ENCODE measurements around the gene CTNNA1.
"Not testable (repeated sequence)": the region's sequence is repeated elsewhere in the genome, so short reads cannot be mapped to it uniquely, and the experiment has no call there.

Gene CTNNA1
- total RNA-seq, result 355 to 614 (median 461) reads per million in 18 experiments

- peak; percentile 56 to 70 for DNase-seq
Measured at GRCh38 chr5:138752951-138753793, at the start of gene CTNNA1. Gene CTNNA1 (plus strand): TSS chr5:138753425. CDS start chr5:138781925, 28,500 bp downstream.

DNA sequence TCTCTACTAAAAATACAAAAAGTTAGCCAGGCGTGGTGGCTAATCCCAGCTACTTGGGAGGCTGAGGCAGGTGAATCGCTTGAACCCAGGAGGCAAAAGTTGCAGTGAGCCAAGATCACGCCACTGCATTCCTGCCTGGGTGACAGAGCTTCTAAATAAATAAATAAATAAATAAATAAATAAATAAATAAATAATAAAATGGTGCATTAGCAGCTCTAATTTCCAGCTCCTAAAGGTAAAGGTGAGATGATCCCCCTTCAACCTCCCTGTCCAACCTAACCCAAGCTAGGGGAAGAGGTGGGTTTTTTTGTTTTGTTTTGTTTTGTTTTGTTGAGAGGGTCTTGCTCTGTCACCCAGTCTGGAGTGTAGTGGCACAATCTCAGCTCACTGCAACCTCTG, 49.4 kb upstream of the CTNNA1 start:
- not testable (repeated sequence) for DNase-seq

DNA sequence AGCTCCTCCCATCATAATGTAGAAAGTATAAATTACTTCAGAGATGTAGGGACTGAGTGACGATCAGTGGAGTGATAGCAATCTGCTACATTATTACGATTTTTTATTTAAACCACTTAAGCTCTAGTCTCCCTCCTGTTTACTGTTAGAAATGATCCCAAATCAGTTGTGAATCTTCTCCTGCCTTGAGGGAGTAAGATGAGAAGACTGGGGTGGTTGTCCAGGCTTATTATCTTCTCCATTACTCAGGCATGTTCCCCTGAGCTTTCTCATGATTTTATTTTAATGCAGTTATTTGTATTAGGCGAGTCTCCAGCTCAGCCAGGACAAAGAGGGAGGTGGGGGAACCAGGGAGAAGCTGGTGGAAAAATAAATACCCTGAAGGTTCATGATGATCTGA, 48.2 kb upstream of the CTNNA1 start:
- no peak for DNase-seq

DNA sequence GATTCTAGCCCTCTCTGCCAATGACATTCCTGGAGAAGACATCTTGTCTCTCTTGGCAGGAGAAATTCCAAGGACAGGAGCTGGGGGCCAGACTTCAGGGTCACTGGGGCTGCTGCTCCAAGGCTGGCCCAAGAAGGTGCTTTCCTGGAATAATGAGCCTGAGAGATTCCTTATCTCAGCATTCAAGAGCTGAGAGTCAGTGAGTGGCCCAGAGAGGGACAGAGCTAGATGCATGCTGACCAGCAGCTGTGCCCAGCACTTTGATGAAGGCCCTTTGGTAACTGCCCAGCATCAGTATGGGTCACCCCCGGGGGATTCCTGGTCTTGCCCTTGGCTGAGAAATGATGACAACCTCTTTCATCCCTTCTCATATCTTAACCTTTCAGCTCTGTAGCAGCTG, 47.7 kb upstream of the CTNNA1 start:
- no peak for DNase-seq

GRCh38 chr5:138706655-138707480, 46.4 kb upstream of the CTNNA1 start:
- peak; percentile 60 to 67 for DNase-seq

DNA sequence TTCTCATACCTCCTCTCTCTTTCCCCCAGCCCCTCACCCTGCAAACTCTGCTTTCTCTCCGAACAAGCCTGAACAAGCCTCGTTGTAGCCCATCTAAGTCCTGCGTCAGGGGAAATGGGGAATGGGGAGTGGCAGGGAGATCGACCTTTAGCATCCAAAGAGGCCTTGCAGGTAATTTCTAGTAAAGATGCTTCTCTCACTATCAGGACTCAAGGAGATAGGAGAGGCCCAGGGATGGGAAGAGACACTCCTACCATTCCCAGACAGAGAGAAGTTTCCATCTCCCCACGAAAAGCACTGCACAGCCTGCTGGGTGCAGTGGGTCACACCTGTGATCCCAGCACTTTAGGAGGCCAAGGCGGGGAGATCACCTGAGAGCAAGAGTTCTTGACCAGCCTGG, 44.4 kb upstream of the CTNNA1 start:
- DNase-seq, result no peak

DNA sequence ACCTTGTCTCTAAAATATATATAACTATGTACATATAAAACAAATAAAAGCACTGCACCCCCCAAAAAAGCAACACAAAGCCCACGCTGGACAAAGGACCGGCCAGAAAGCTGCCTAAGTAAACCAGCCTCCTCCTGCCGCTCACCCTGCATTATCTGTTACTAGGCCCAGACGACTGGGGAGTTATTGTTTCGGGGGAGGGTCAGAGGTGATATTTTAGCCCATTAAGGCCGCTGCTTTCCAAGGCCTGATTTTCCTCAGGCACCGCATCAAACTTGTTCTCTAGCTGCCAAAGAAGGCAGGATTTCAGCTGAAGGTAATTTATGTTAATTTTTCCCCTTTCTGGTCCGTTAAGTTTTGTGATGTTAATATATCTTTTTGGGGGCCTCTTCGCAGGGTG, 44.0 kb upstream of the CTNNA1 start:
- no peak for DNase-seq

GRCh38 chr5:138711087-138711486, 42.1 kb upstream of the CTNNA1 start:
- no peak for DNase-seq

- DNase-seq, result no peak
Measured at GRCh38 chr5:138711811-138712210, 41.4 kb upstream of the CTNNA1 start.

- no peak for DNase-seq
Measured at GRCh38 chr5:138712324-138712723, 40.9 kb upstream of the CTNNA1 start.

- no peak for DNase-seq
Measured at GRCh38 chr5:138712791-138713190, 40.4 kb upstream of the CTNNA1 start.

DNA sequence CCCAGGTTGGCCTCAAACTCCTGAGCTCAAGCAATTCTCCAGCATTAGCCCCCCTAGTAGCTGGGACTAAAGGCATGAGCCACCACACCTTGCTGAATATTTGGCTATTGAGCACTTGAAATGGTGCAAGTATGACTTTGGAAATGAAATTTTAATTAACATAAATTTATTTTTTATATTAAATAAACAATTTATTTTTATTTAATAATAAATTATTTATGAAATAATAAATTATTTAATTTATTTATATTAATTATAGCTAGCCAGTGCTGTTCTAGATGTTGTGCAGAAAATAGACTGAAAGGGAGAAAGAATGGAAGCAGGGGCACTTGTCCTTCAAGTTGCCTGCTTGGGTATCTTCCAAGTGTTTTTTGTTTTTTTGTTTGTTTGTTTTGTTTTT, 40.0 kb upstream of the CTNNA1 start:
- DNase-seq, result no peak

DNA sequence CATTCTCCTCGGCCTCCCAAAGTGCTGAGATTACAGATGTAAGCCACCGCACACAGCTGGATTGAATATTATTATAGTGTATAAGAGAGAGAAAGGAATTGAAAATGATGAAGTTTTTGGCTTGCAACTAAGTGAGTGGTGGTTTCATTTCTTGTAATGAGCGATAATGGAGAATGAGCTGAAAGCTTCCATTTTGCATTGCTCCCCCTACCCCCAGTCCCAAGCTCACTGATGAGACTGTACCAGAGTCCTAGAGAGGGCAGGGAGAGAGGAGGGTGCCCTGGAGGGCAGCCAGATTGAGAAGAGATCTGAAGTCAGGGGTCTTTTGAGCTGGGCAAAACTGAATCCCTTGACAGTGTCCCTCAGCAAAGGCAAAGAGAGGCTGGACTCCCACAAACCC, 38.5 kb upstream of the CTNNA1 start:
- no peak for DNase-seq

GRCh38 chr5:138715931-138716432, 37.2 kb upstream of the CTNNA1 start:
- not testable (repeated sequence) for DNase-seq

GRCh38 chr5:138716456-138716924, 36.7 kb upstream of the CTNNA1 start:
- DNase-seq, result no peak

DNA sequence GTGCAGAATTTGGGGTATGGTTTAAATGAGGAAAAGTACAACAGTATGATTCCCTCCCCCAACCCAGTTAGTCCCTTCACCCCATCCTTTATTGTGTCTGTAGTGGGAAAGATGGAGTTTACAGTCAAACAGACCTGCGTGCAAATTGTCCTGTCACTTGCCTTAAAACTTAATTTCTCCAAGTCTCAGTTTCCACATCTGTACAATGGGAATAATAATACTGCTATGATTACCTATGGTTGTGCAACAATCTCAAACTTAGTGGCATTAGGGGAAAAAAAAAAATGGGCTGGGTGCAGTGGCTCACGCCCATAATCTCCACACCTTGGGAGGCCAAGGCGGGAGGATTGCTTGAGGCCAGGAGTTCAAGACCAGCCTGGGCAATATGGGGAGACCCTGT, 35.8 kb upstream of the CTNNA1 start:
- DNase-seq, result no peak

DNA sequence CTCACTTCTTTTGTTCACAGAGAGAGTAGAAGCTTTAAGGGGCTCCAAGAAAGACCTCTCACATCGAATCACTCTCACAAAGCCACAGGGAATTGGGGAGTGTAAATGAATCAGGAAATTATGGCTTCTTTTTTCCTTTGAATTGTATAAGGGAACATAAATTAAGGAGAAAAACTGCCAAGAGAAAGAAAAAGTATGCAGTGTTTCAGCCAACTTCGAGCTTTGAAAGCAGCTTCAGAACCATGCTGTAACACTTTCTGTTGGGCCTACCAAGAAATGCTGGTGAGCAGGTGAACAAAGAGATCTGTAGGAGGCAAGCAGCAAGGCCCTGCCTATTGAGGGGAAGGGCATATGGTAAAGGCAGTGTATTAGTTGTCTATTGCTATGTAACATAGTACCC, 33.4 kb upstream of the CTNNA1 start:
- no peak for DNase-seq

DNA sequence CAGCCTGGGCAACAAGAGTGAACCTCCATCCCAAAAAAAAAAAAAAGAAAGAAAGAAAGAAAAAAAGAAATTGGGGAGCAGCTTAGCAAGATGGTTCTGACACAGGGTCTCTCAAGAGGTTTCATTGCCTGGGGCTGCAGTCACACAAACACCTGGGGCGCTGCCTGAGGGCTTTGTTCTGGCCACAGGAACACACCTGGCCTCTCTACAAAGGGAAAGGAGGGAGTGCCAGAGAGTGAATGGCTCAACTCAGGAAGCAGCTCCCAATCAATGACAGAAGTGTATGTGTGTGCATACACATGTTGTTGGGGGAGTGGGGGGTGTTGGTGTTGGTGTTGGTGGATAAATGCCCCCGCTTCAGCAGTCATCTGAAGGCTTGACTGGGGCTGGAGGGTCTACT, 32.4 kb upstream of the CTNNA1 start:
- no peak for DNase-seq

DNA sequence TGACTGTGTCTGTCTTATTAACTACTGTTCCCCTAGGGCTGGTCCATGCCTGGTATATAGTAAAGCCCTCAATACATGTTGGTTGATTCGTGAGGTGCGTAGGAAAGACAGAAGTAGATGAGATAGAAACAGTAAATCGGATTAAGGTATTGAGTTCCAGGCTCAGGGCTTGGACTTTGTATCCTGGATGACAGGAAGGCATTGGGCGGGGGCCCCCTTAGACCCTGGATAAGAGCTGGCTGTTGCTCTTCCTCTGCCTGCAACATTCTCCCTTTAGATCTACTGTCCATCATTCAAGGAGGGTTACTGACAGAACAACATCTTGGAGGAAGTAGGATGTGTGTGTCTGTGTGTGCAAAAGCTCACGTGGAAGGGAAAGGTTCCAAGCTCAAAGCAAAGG, 31.2 kb upstream of the CTNNA1 start:
- DNase-seq, result no peak

- no peak for DNase-seq
Measured at GRCh38 chr5:138722544-138723177, 30.6 kb upstream of the CTNNA1 start.

- peak; percentile 75 to 91 for DNase-seq
Measured at GRCh38 chr5:138724470-138725146, 28.6 kb upstream of the CTNNA1 start.

DNA sequence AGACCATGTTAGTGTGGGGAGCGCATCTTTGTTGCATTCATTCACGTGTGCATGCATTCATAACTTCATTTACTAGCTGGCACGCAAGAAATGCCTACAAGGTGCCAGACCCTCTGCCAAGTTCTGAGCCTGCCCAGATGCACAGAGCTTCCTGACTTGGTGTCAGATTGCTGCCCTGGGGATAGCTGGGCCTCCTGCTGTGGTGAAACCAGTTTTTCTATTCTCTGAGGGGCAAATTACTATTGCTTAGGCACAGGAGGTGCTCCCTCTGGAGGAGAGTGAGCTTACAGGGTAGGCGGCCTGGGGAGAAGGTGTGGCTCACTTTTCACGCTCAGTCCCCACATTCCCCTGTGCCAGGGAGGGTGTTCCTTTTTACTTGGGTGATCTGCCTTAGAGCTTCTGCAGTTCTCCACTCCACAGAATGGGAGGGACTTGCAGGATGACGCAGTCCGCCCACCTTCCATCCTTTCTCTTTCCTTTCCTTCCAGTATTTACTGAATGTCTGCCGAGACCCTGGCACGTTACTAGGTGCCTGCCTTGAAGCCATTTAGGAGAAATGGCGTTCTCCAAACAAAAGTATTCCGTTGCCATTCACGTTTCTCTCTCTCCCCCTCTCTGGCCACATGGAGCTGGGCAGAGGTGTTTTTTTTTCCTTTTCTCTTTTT, 27.9 kb upstream of the CTNNA1 start:
- no peak for DNase-seq
